ENCODE results near the gene CPNE6. TPM values are rescaled to one million over a fixed set of nuclear protein-coding genes. Genes with fewer than 3 reads are reported as not detected.

CPNE6 gene
- total RNA-seq, 1 donor from 2014 or later, result not detected

- H3K36me3 Mint-ChIP-seq (ENCODE audit: unreplicated experiment), result no peaks in the 10 kb centered on the region
- DNase-seq (ENCODE audit: extremely low spot score, unreplicated experiment), result no peak
- H3K27ac Mint-ChIP-seq (ENCODE audit: unreplicated experiment), result no peak overlapping the region
- H3K27me3 Mint-ChIP-seq (ENCODE audit: unreplicated experiment), result peaks cover 49% of the 10 kb centered on the region
- H3K9me3 Mint-ChIP-seq (ENCODE audit: unreplicated experiment), result no peaks in the 10 kb centered on the region
- no peak for TF ChIP-seq CTCF (IDR thresholded peaks at IDR 0.05)
- H3K4me3 Mint-ChIP-seq (ENCODE audit: unreplicated experiment), result peak overlapping the region; percentile 72
- peaks cover 6% of the 10 kb centered on the region for H3K4me1 Mint-ChIP-seq (ENCODE audit: unreplicated experiment)
Measured at GRCh38 chr14:24082411-24083080, 11.2 kb downstream of the CPNE6 start.

- H3K9me3 Mint-ChIP-seq (ENCODE audit: unreplicated experiment), result no peaks in the 10 kb centered on the region
- TF ChIP-seq CTCF (IDR thresholded peaks at IDR 0.05), result no peak
- no peaks in the 10 kb centered on the region for H3K36me3 Mint-ChIP-seq (ENCODE audit: unreplicated experiment)
- no peak overlapping the region for H3K27ac Mint-ChIP-seq (ENCODE audit: unreplicated experiment)
- peaks cover 49% of the 10 kb centered on the region for H3K27me3 Mint-ChIP-seq (ENCODE audit: unreplicated experiment)
- H3K4me1 Mint-ChIP-seq (ENCODE audit: unreplicated experiment), result peaks cover 6% of the 10 kb centered on the region
- no peak overlapping the region for H3K4me3 Mint-ChIP-seq (ENCODE audit: unreplicated experiment)
- DNase-seq (ENCODE audit: extremely low spot score, unreplicated experiment), result no peak
Measured at GRCh38 chr14:24083462-24083861, 12.1 kb downstream of the CPNE6 start.

- no peak for DNase-seq (ENCODE audit: extremely low spot score, unreplicated experiment)
- H3K27ac Mint-ChIP-seq (ENCODE audit: unreplicated experiment), result no peak overlapping the region
- H3K4me3 Mint-ChIP-seq (ENCODE audit: unreplicated experiment), result no peak overlapping the region
- peaks cover 6% of the 10 kb centered on the region for H3K4me1 Mint-ChIP-seq (ENCODE audit: unreplicated experiment)
- H3K36me3 Mint-ChIP-seq (ENCODE audit: unreplicated experiment), result no peaks in the 10 kb centered on the region
- no peaks in the 10 kb centered on the region for H3K9me3 Mint-ChIP-seq (ENCODE audit: unreplicated experiment)
- TF ChIP-seq CTCF (IDR thresholded peaks at IDR 0.05), result no peak
- peaks cover 42% of the 10 kb centered on the region for H3K27me3 Mint-ChIP-seq (ENCODE audit: unreplicated experiment)
Measured at GRCh38 chr14:24084440-24084839, 13.1 kb downstream of the CPNE6 start.

GRCh38 chr14:24085215-24085614 lies 13.9 kb downstream of the CPNE6 start:
- Mint-ChIP-seq H3K27me3 (ENCODE audit: unreplicated experiment) (peaks cover 35% of the 10 kb centered on the region), H3K9me3 (ENCODE audit: unreplicated experiment) (no peaks in the 10 kb centered on the region), H3K36me3 (ENCODE audit: unreplicated experiment) (no peaks in the 10 kb centered on the region), H3K4me1 (ENCODE audit: unreplicated experiment) (peaks cover 6% of the 10 kb centered on the region), H3K4me3 (ENCODE audit: unreplicated experiment) (no peak overlapping the region), H3K27ac (ENCODE audit: unreplicated experiment) (no peak overlapping the region)
- no peak for DNase-seq (ENCODE audit: extremely low spot score, unreplicated experiment)
- TF ChIP-seq CTCF (IDR thresholded peaks at IDR 0.05), result no peak

- Mint-ChIP-seq H3K36me3 (ENCODE audit: unreplicated experiment) (no peaks in the 10 kb centered on the region), H3K9me3 (ENCODE audit: unreplicated experiment) (no peaks in the 10 kb centered on the region), H3K27me3 (ENCODE audit: unreplicated experiment) (peaks cover 28% of the 10 kb centered on the region), H3K4me1 (ENCODE audit: unreplicated experiment) (peaks cover 6% of the 10 kb centered on the region), H3K27ac (ENCODE audit: unreplicated experiment) (no peak overlapping the region), H3K4me3 (ENCODE audit: unreplicated experiment) (no peak overlapping the region)
- no peak for TF ChIP-seq CTCF (IDR thresholded peaks at IDR 0.05)
- DNase-seq (ENCODE audit: extremely low spot score, unreplicated experiment), result no peak
Measured at GRCh38 chr14:24086193-24086955, 15.0 kb downstream of the CPNE6 start.

Data from osteocyte (in vitro differentiated cells).